Lower lobe of right lung (tissue), 2 donors: ENCODE measurements around the gene ADAMTS6. TPM values are rescaled to one million over a fixed set of nuclear protein-coding genes. Genes with fewer than 3 reads are reported as not detected.

ENCODE experiments used
- ATAC-seq, 2 donors: fragments of 200-7000 bp; cut with Tn5 transposase; one replicate each; pipeline ENCODE4 v1.9.1; 2020 to 2022; ENCODE audit warnings: mild to moderate bottlenecking in 2 of 2, moderate library complexity in 2 of 2
- DNase-seq: peaks from one replicate; pipeline ENCODE4 v3.0.0-alpha.2; 2020
- H3K27ac ChIP-seq: fragments of 200-600 bp; one replicate; pipeline ENCODE4 v1.8.0; 2022
- H3K27me3 ChIP-seq: fragments of 200-600 bp; one replicate; pipeline ENCODE4 v1.8.0; 2022; ENCODE audit warnings: low read depth
- H3K36me3 ChIP-seq: fragments of 200-600 bp; one replicate; pipeline ENCODE4 v1.8.0; 2022; ENCODE audit warnings: mild to moderate bottlenecking
- H3K4me1 ChIP-seq: fragments of 200-600 bp; one replicate; pipeline ENCODE4 v1.8.0; 2022
- H3K4me3 ChIP-seq: fragments of 200-600 bp; one replicate; pipeline ENCODE4 v1.8.0; 2022; ENCODE audit warnings: mild to moderate bottlenecking
- H3K9me3 ChIP-seq: fragments of 200-600 bp; one replicate; pipeline ENCODE4 v1.8.0; 2022
- intact Hi-C: fragments of 100-400 bp; cut with DNase I; formaldehyde crosslinking; loops from one replicate; pipeline ENCODE4 v1.11.0; 2022
- total RNA-seq: library from RNA; stranded (reverse); fragmentation: NEBNext Ultra II Directional; extraction: Animal tissue kit (Norgen Biotek cat#: 25700); gene quantifications from one replicate; pipeline ENCODE4 v1.2.1, GENCODE V29; 2021
- TF ChIP-seq, protein P1 (sequence below): fragments of 200-600 bp; IDR thresholded peaks from one replicate; pipeline ENCODE4 v1.8.0; 2022; ENCODE audit warnings: antibody characterized with exemption, mild to moderate bottlenecking
- donor health status: DM: no; HTN: yes; CAD: no; lungs with severe emphysema.

The ADAMTS6 gene
- total RNA-seq, 1 donor from 2014 or later = 3.0 TPM

DNA sequence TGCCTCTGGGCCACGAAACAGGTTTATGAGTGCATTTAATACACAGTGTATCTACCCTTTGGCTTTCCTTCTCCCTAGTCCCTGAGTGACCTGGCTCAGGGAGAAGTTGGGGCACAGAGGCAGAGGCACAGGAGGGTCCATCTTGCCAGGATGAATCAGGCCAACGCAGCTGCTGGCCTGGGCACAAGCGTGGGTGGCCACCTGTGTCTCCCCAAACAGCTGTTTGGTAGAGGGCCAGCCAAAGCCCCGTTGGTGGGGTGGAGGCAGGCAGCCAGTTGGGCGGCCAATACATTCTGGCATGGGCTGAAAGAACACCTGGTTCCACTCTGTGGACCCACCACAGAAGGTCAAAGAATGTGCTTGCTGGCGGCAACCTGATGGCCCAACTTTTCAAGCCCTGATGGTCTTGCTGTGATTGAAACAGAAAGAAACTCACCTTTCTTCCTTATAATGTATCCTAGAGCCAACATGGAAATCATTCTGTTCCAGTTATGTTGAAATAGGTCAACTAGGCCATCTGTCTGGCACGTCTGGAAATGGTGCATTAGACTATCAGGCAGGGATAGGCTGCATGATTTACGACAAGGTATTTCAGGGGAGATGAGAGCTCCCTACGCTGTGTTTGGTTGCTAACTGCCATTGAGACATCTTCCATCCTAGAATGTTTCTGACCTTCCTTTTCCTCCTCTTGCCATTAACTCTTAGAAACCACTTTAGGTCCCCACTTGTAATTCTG lies 337.4 kb downstream of the ADAMTS6 start:
- TF ChIP-seq, protein P1, sequence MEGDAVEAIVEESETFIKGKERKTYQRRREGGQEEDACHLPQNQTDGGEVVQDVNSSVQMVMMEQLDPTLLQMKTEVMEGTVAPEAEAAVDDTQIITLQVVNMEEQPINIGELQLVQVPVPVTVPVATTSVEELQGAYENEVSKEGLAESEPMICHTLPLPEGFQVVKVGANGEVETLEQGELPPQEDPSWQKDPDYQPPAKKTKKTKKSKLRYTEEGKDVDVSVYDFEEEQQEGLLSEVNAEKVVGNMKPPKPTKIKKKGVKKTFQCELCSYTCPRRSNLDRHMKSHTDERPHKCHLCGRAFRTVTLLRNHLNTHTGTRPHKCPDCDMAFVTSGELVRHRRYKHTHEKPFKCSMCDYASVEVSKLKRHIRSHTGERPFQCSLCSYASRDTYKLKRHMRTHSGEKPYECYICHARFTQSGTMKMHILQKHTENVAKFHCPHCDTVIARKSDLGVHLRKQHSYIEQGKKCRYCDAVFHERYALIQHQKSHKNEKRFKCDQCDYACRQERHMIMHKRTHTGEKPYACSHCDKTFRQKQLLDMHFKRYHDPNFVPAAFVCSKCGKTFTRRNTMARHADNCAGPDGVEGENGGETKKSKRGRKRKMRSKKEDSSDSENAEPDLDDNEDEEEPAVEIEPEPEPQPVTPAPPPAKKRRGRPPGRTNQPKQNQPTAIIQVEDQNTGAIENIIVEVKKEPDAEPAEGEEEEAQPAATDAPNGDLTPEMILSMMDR = no peak
- no peak overlapping the region for H3K4me3 ChIP-seq
- H3K27ac ChIP-seq = no peak overlapping the region
- DNase-seq (no peak), ATAC-seq (no peak)
- H3K36me3 ChIP-seq = no peaks in the 10 kb centered on the region
- no peaks in the 10 kb centered on the region for H3K4me1 ChIP-seq
- H3K27me3 ChIP-seq = no peaks in the 10 kb centered on the region
- intact Hi-C loops = no loop called here
- H3K9me3 ChIP-seq = no peaks in the 10 kb centered on the region

DNA sequence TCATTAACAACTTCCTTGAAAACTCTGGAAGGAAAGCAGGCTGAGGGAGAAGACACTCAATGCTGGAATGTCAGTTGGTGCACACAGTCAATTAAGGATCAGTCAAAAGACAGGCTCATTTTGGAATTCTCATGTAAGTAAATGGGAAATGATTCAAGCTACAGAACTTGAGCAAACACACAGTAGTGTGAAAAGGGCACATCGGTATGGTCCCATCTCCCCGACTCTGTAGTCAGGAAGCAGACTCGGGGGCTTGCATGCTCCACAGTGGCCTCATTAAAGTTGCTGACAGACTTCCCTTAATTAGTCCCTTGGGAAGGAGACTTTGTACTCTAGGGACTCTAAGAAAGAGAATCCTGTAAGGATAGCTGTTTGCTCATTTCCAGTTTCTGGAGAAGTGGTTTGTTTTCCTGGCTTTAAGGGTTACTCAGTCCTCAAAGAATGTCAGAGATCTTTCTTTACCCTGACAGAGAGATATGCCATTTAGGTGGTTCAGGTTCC lies 339.2 kb downstream of the ADAMTS6 start:
- intact Hi-C loops = no loop called here
- ATAC-seq (no peak), DNase-seq (no peak)
- Histone ChIP-seq H3K27ac (no peak overlapping the region), H3K9me3 (no peaks in the 10 kb centered on the region), H3K27me3 (no peaks in the 10 kb centered on the region), H3K4me1 (no peaks in the 10 kb centered on the region), H3K36me3 (no peaks in the 10 kb centered on the region), H3K4me3 (no peak overlapping the region)
- TF ChIP-seq, protein P1 = no peak

- Histone ChIP-seq H3K36me3 (no peaks in the 10 kb centered on the region), H3K27ac (no peak overlapping the region), H3K9me3 (no peaks in the 10 kb centered on the region), H3K27me3 (no peaks in the 10 kb centered on the region), H3K4me3 (no peak overlapping the region), H3K4me1 (no peaks in the 10 kb centered on the region)
- DNase-seq (no peak), ATAC-seq (no peak)
- intact Hi-C loops = no loop called here
- TF ChIP-seq, protein P1 = no peak
Measured at GRCh38 chr5:65142016-65142415, 339.7 kb downstream of the ADAMTS6 start.

DNA sequence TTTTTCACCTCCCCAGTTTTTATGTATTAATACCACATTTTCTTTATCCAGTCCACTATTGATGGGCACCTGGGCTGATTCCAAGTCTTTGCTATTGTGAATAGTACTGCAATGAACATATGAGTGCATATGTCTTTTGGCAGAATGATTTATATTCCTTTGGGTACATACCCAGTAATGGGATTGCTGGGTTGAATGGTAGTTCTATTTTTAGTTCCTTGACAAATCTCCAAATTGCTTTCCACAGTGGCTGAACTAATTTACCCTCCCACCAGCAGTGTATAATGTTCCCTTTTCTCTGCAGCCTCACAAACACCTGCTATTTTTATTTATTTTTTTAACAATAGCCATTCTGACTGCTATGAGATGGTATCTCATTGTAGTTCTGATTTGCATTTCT lies 340.2 kb downstream of the ADAMTS6 start:
- intact Hi-C loops = no loop called here
- Histone ChIP-seq H3K9me3 (no peaks in the 10 kb centered on the region), H3K36me3 (no peaks in the 10 kb centered on the region), H3K4me1 (no peaks in the 10 kb centered on the region), H3K27ac (no peak overlapping the region), H3K4me3 (no peak overlapping the region), H3K27me3 (no peaks in the 10 kb centered on the region)
- no peak for ATAC-seq
- no peak for DNase-seq
- TF ChIP-seq, protein P1 = no peak

DNA sequence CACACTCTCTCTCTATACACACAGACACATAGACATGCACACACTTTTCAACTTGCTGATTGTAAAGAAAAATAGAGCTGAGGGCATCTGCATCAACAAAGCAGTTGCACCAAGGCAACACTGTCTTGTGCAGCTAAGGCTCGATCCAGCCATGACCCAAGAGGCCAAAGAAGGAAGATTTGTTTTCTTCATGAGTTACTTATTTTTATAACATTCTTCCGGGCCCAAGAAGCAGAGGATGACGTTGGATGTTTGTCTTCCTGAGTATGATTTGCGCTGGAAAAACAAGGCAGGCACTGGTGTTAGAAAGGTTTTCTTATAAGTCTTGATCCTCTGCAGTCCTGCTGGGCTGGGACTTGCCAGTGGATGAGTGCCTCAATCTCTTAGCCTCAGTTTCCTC lies 344.1 kb downstream of the ADAMTS6 start:
- Histone ChIP-seq H3K36me3 (no peaks in the 10 kb centered on the region), H3K9me3 (no peaks in the 10 kb centered on the region), H3K27me3 (no peaks in the 10 kb centered on the region), H3K27ac (no peak overlapping the region), H3K4me3 (no peak overlapping the region), H3K4me1 (no peaks in the 10 kb centered on the region)
- ATAC-seq (no peak), DNase-seq (no peak)
- TF ChIP-seq, protein P1 = no peak
- intact Hi-C loops = no loop called here
